Hepatocyte (in vitro differentiated cells): ENCODE results near the gene DYNLRB2. TPM values are rescaled to one million over a fixed set of nuclear protein-coding genes. Genes with fewer than 3 reads are reported as not detected.

Experiments
- DNase-seq: peaks from one replicate; pipeline ENCODE4 v3.0.0-alpha.2; 2016; ENCODE audit warnings: low spot score
- H2AFZ ChIP-seq: fragments of 200-600 bp; sonication (generic); 2 replicates; pipeline ENCODE4 v1.6.0; 2016; ENCODE audit warnings: antibody characterized with exemption, mild to moderate bottlenecking
- H3K27ac ChIP-seq: fragments of 200-600 bp; sonication (generic); 2 replicates; pipeline ENCODE4 v1.5.1; 2016; ENCODE audit warnings: mild to moderate bottlenecking
- H3K27me3 ChIP-seq: fragments of 200-600 bp; sonication (generic); 2 replicates; pipeline ENCODE4 v1.6.1; 2016
- H3K36me3 ChIP-seq: fragments of 200-600 bp; sonication (generic); replicated peaks from 2 replicates; pipeline ENCODE4 v1.5.1; 2016; ENCODE audit warnings: low read depth; ENCODE audit not compliant: insufficient read depth
- H3K4me1 ChIP-seq: fragments of 200-600 bp; sonication (generic); 2 replicates; pipeline ENCODE4 v1.5.1; 2016; ENCODE audit warnings: mild to moderate bottlenecking, moderate library complexity; ENCODE audit not compliant: insufficient read depth
- H3K4me2 ChIP-seq: fragments of 200-600 bp; sonication (generic); 2 replicates; pipeline ENCODE4 v1.6.0; 2016
- H3K4me3 ChIP-seq: fragments of 200-600 bp; sonication (generic); 2 replicates; pipeline ENCODE4 v1.5.1; 2016; ENCODE audit warnings: mild to moderate bottlenecking
- H3K79me2 ChIP-seq: fragments of 200-600 bp; sonication (generic); 2 replicates; pipeline ENCODE4 v1.6.0; 2017; ENCODE audit warnings: mild to moderate bottlenecking
- H3K9me2 ChIP-seq: fragments of 200-600 bp; sonication (generic); replicated peaks from 2 replicates; pipeline ENCODE4 v1.6.0; 2017; ENCODE audit warnings: mild to moderate bottlenecking; ENCODE audit not compliant: insufficient read depth
- H3K9me3 ChIP-seq: fragments of 200-600 bp; sonication (generic); 2 replicates; pipeline ENCODE4 v1.5.1; 2016; ENCODE audit warnings: low read depth, mild to moderate bottlenecking
- H4K20me1 ChIP-seq: fragments of 200-600 bp; sonication (generic); 2 replicates; pipeline ENCODE4 v1.6.0; 2016; ENCODE audit warnings: mild to moderate bottlenecking; ENCODE audit not compliant: insufficient read depth, poor library complexity, severe bottlenecking
- EZH2 ChIP-seq: fragments of 200-600 bp; sonication (generic); IDR thresholded peaks from 2 replicates; pipeline ENCODE4 v1.6.1; 2016; ENCODE audit warnings: antibody characterized with exemption, mild to moderate bottlenecking, borderline replicate concordance
- EZH2phosphoT487 ChIP-seq: fragments of 200-600 bp; sonication (generic); IDR thresholded peaks from one replicate; pipeline ENCODE4 v1.6.1; 2018; ENCODE audit warnings: antibody characterized with exemption, mild to moderate bottlenecking, low read depth, moderate library complexity; ENCODE audit not compliant: unreplicated experiment, severe bottlenecking
- WGBS: methylation state at CpG from one replicate; pipeline ENCODE4 v1.1.6; 2016; ENCODE audit warnings: low lambda C conversion rate; ENCODE audit errors: missing lambda C conversion rate; 5-methylcytosine and 5-hydroxymethylcytosine counted together
- polyA plus RNA-seq: library from polyadenylated mRNA; unstranded; fragments of >200 nt; fragmentation: Nextera tagmentation; extraction: Ambion mirVana; gene quantifications from 2 replicates; pipeline ENCODE4 v1.2.1, GENCODE V29; 2016
- total RNA-seq: library from RNA; depleted of rRNA; stranded (reverse); fragments of >200 nt; gene quantifications from 2 replicates; pipeline ENCODE4 v1.2.3, GENCODE V29; 2014
- TF ChIP-seq, protein P1 (sequence below): fragments of 200-600 bp; sonication (generic); IDR thresholded peaks from 2 replicates; pipeline ENCODE4 v1.5.1; 2016; ENCODE audit warnings: antibody characterized with exemption, mild to moderate bottlenecking; ENCODE audit not compliant: poor library complexity

DYNLRB2 gene
- total and polyA plus RNA-seq, 2 experiments from 2014 or later, result 1.4 TPM; not detected in 1

DNA sequence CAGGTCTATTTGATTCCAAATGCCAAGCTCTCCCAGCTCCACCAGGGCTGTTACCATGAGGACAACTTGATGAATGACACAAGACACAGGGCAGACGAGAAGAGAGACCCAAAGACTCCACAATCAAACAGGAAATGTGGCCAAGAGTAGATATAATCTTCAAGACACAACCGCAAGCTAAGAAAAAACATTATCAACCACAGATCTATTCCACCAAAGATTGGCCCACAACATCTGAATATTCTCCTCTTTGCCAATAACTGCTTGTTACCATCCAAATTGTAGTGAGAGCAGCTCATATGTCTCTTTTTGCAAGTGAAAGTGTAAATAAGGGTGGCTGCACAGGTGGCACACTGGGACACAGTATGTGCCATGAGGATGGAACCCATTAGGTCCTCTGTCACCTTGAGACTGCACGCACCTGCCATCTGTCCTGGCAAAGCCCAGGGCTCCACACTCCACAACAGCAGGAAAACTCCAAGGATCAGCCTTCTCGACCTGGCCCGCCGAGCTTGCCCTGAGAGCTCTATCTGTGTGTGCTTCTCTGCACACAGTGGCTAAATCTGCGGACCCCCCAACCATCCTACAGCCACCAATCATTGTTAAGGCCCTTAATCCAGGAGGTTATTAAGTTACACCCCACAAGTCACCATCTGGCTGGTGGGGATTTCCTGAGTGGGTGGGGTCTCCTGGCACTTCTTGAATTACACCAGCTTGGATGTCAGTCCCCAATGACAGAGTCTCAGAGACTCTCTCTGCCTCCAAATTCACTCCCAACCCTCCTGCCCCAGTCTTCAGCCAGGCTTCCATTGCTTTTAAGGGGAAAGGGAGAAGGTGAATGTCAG lies 50.5 kb downstream of the DYNLRB2 start:
- no peaks in the 10 kb centered on the region for H3K27me3 ChIP-seq
- H3K9me3 ChIP-seq, result no peaks in the 10 kb centered on the region
- H4K20me1 ChIP-seq, result no peaks in the 10 kb centered on the region
- H3K9me2 ChIP-seq, result no peaks in the 10 kb centered on the region
- H3K79me2 ChIP-seq, result no peaks in the 10 kb centered on the region
- no peak overlapping the region for H3K4me3 ChIP-seq
- H2AFZ ChIP-seq, result no peak overlapping the region
- H3K4me2 ChIP-seq, result no peak overlapping the region
- TF ChIP-seq EZH2, result no peak
- no peak for TF ChIP-seq EZH2phosphoT487
- TF ChIP-seq, protein P1, sequence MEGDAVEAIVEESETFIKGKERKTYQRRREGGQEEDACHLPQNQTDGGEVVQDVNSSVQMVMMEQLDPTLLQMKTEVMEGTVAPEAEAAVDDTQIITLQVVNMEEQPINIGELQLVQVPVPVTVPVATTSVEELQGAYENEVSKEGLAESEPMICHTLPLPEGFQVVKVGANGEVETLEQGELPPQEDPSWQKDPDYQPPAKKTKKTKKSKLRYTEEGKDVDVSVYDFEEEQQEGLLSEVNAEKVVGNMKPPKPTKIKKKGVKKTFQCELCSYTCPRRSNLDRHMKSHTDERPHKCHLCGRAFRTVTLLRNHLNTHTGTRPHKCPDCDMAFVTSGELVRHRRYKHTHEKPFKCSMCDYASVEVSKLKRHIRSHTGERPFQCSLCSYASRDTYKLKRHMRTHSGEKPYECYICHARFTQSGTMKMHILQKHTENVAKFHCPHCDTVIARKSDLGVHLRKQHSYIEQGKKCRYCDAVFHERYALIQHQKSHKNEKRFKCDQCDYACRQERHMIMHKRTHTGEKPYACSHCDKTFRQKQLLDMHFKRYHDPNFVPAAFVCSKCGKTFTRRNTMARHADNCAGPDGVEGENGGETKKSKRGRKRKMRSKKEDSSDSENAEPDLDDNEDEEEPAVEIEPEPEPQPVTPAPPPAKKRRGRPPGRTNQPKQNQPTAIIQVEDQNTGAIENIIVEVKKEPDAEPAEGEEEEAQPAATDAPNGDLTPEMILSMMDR, result no peak
- H3K4me1 ChIP-seq, result no peaks in the 10 kb centered on the region
- no peaks in the 10 kb centered on the region for H3K36me3 ChIP-seq
- H3K27ac ChIP-seq, result no peak overlapping the region
- WGBS, result 89% methylated on average over 7 of the region's 7 CpGs
- DNase-seq, result no peak

GRCh38 chr16:80592273-80592672 lies 51.5 kb downstream of the DYNLRB2 start:
- no peak overlapping the region for H2AFZ ChIP-seq
- TF ChIP-seq EZH2phosphoT487 (no peak), EZH2 (no peak)
- TF ChIP-seq, protein P1, result no peak
- no peak for DNase-seq
- H3K4me2 ChIP-seq, result no peak overlapping the region
- no peaks in the 10 kb centered on the region for H3K9me2 ChIP-seq
- H3K79me2 ChIP-seq, result no peaks in the 10 kb centered on the region
- H3K27me3 ChIP-seq, result no peaks in the 10 kb centered on the region
- H3K27ac ChIP-seq, result no peak overlapping the region
- H3K4me3 ChIP-seq, result no peak overlapping the region
- 79% methylated on average over 2 of the region's 2 CpGs for WGBS
- H4K20me1 ChIP-seq, result no peaks in the 10 kb centered on the region
- no peaks in the 10 kb centered on the region for H3K9me3 ChIP-seq
- H3K36me3 ChIP-seq, result no peaks in the 10 kb centered on the region
- no peaks in the 10 kb centered on the region for H3K4me1 ChIP-seq

DNA sequence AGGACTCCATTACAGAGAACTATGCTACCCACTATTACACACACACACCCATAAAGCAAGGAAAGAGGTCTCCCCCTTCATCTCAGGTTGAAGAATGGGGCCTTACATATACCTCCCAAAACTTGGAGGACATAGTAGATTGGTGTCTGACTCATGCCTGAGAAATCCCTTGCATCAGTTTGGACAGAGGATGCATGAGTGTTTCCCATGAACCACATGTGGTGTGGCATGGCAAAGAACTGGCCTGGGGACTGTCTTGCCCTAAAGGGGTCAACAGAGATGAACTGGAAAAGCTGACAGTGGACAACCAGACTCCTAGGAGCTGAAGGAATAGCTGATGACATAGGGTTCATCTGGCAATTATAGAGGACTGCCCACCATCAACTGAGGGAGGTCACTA lies 54.0 kb downstream of the DYNLRB2 start:
- no peaks in the 10 kb centered on the region for H3K4me1 ChIP-seq
- no peaks in the 10 kb centered on the region for H4K20me1 ChIP-seq
- H3K27me3 ChIP-seq, result no peaks in the 10 kb centered on the region
- DNase-seq, result no peak
- TF ChIP-seq, protein P1, result no peak
- no peak for TF ChIP-seq EZH2phosphoT487
- TF ChIP-seq EZH2, result no peak
- no peak overlapping the region for H3K4me3 ChIP-seq
- no peaks in the 10 kb centered on the region for H3K9me3 ChIP-seq
- H2AFZ ChIP-seq, result no peak overlapping the region
- no peaks in the 10 kb centered on the region for H3K79me2 ChIP-seq
- H3K4me2 ChIP-seq, result no peak overlapping the region
- H3K27ac ChIP-seq, result no peak overlapping the region
- H3K9me2 ChIP-seq, result no peaks in the 10 kb centered on the region
- H3K36me3 ChIP-seq, result no peaks in the 10 kb centered on the region
